ENCODE measurements around the gene TEDDM1. TPM values are rescaled to one million over a fixed set of nuclear protein-coding genes. Genes with fewer than 3 reads are reported as not detected.
A peak's percentile ranks its signal among the peaks of the same experiment; 100 is the strongest.

Gene TEDDM1
- total RNA-seq, 1 experiment from 2014 or later, result not detected

GRCh38 chr1:182415789-182416188 is 15.3 kb upstream of the TEDDM1 start (continued):
- TF ChIP-seq ATF2 (CRISPR knock-in tag; IDR thresholded peaks at IDR 0.05; ENCODE audit: borderline replicate concordance, low read depth) (no peak), TEAD4 (CRISPR knock-in tag; IDR thresholded peaks at IDR 0.05) (no peak), ZNF425 (CRISPR knock-in tag; conservative IDR thresholded peaks at IDR 0.05) (no peak), IRF1 (CRISPR knock-in tag; IDR thresholded peaks at IDR 0.05) (no peak), NFATC4 (CRISPR knock-in tag; IDR thresholded peaks at IDR 0.05) (no peak), E2F5 (CRISPR knock-in tag; IDR thresholded peaks at IDR 0.05) (no peak), JUN (CRISPR knock-in tag; IDR thresholded peaks at IDR 0.05) (no peak), ZBTB21 (CRISPR knock-in tag; IDR thresholded peaks at IDR 0.05; ENCODE audit: borderline replicate concordance) (no peak), ZNF396 (CRISPR knock-in tag; IDR thresholded peaks at IDR 0.05; ENCODE audit: borderline replicate concordance) (no peak), ZNF138 (CRISPR knock-in tag; conservative IDR thresholded peaks at IDR 0.05) (no peak)

GRCh38 chr1:182413969-182414368 is 13.5 kb upstream of the TEDDM1 start:
- ChIA-PET POLR2A (no interaction called here), CTCF (no interaction called here)
- H3K36me3 Mint-ChIP-seq, result no peaks in the 10 kb centered on the region
- ATAC-seq (no peak), DNase-seq (ENCODE audit: low spot score) (no peak)
- no peaks in the 10 kb centered on the region for H3K27me3 Mint-ChIP-seq (ENCODE audit: low read depth)
- peaks cover 2% of the 10 kb centered on the region; the same call in 1 of the 2 replicates for H3K4me1 Mint-ChIP-seq
- H3K9me3 Mint-ChIP-seq, result peaks cover 5% of the 10 kb centered on the region; the same call in 1 of the 2 replicates
- H3K27ac Mint-ChIP-seq, result no peak overlapping the region
- no peak for TF ChIP-seq CBFB (CRISPR knock-in tag; IDR thresholded peaks at IDR 0.05; ENCODE audit: low read depth)
- TF ChIP-seq NR3C1 (CRISPR knock-in tag; conservative IDR thresholded peaks at IDR 0.05; ENCODE audit: low read depth), result no peak
- TF ChIP-seq MXD4 (CRISPR knock-in tag; IDR thresholded peaks at IDR 0.05; ENCODE audit: borderline replicate concordance), result no peak
- TF ChIP-seq ZNF121 (CRISPR knock-in tag; IDR thresholded peaks at IDR 0.05), result peak; percentile 62
- no peak overlapping the region for H3K4me3 Mint-ChIP-seq

GRCh38 chr1:182413486-182413885 is 13.0 kb upstream of the TEDDM1 start:
- DNase-seq (ENCODE audit: low spot score) (no peak), ATAC-seq (no peak)
- peaks cover 6% of the 10 kb centered on the region; the same call in 1 of the 2 replicates for H3K4me1 Mint-ChIP-seq
- ChIA-PET POLR2A (no interaction called here), CTCF (no interaction called here)
- no peaks in the 10 kb centered on the region for H3K36me3 Mint-ChIP-seq
- H3K27ac Mint-ChIP-seq, result no peak overlapping the region
- no peaks in the 10 kb centered on the region for H3K27me3 Mint-ChIP-seq (ENCODE audit: low read depth)
- H3K4me3 Mint-ChIP-seq, result no peak overlapping the region
- peaks cover 5% of the 10 kb centered on the region; the same call in 1 of the 2 replicates for H3K9me3 Mint-ChIP-seq
- TF ChIP-seq CREM (CRISPR knock-in tag; IDR thresholded peaks at IDR 0.05) (no peak), JAZF1 (CRISPR knock-in tag; IDR thresholded peaks at IDR 0.05) (no peak), ZNF219 (CRISPR knock-in tag; IDR thresholded peaks at IDR 0.05; ENCODE audit: borderline replicate concordance) (no peak), ZMAT4 (CRISPR knock-in tag; IDR thresholded peaks at IDR 0.05) (no peak), ZNF317 (CRISPR knock-in tag; IDR thresholded peaks at IDR 0.05; ENCODE audit: borderline replicate concordance, low read depth) (no peak), NR2C2 (CRISPR knock-in tag; IDR thresholded peaks at IDR 0.05) (no peak), SOX15 (CRISPR knock-in tag; IDR thresholded peaks at IDR 0.05) (no peak), ATF1 (CRISPR knock-in tag; IDR thresholded peaks at IDR 0.05) (no peak), GRHL2 (CRISPR knock-in tag; IDR thresholded peaks at IDR 0.05; ENCODE audit: insufficient replicate concordance, severe bottlenecking) (no peak), MAX (CRISPR knock-in tag; IDR thresholded peaks at IDR 0.05) (no peak), ATF3 (CRISPR knock-in tag; conservative IDR thresholded peaks at IDR 0.05) (no peak), NFE2L1 (CRISPR knock-in tag; IDR thresholded peaks at IDR 0.05) (no peak), ZNF121 (CRISPR knock-in tag; IDR thresholded peaks at IDR 0.05) (no peak), ZBTB21 (CRISPR knock-in tag; IDR thresholded peaks at IDR 0.05; ENCODE audit: borderline replicate concordance) (no peak), FOXJ3 (CRISPR knock-in tag; IDR thresholded peaks at IDR 0.05; ENCODE audit: borderline replicate concordance) (no peak), ESRRA (CRISPR knock-in tag; IDR thresholded peaks at IDR 0.05; ENCODE audit: borderline replicate concordance) (no peak), TP53 (CRISPR knock-in tag; IDR thresholded peaks at IDR 0.05) (no peak)

Data from WTC11 (cell line).